ENCODE measurements around the gene TTC28. TPM values are rescaled to one million over a fixed set of nuclear protein-coding genes. Genes with fewer than 3 reads are reported as not detected.

Gene TTC28
- total and polyA plus RNA-seq, 2 donors (not counting 3 experiments of a cell fraction or from before 2014, with no cell fraction given), result 16.5 to 51.1 TPM

- Histone ChIP-seq H3K9me3 (replicated peaks; ENCODE audit: control insufficient read depth, insufficient read depth, low read length) (no peaks in the 10 kb centered on the region), H3K4me3 (replicated peaks in 1 of 3; ENCODE audit: insufficient read depth in 1 of 3, low read depth in 1 of 3, low read length in 3 of 3) (no peak overlapping the region), H3K4me1 (ENCODE audit: control insufficient read depth, extremely low read depth, insufficient read depth, low read length) (no peaks in the 10 kb centered on the region), H4K20me1 (replicated peaks; ENCODE audit: control insufficient read depth, extremely low read depth, insufficient read depth, low read length) (no peaks in the 10 kb centered on the region), H3K9ac (replicated peaks; ENCODE audit: extremely low read depth, insufficient read depth, low read length) (no peak overlapping the region), H3K4me2 (ENCODE audit: insufficient read depth, low read length) (no peak overlapping the region), H2AFZ (ENCODE audit: low read depth, low read length) (no peak overlapping the region), H3K36me3 (ENCODE audit: control insufficient read depth in 2 of 2, extremely low read depth in 1 of 2, insufficient read depth in 2 of 2, low read length in 2 of 2) (no peaks in the 10 kb centered on the region), H3K9me1 (replicated peaks; ENCODE audit: control insufficient read depth, extremely low read depth, insufficient read depth, low read length) (no peaks in the 10 kb centered on the region), H3K27me3 (ENCODE audit: control insufficient read depth in 2 of 2, insufficient read depth in 2 of 2, low read length in 2 of 2) (no peaks in the 10 kb centered on the region), H3K79me2 (ENCODE audit: control insufficient read depth, insufficient read depth, low read length) (no peaks in the 10 kb centered on the region), H3K27ac (ENCODE audit: insufficient read depth, low read depth, low read length) (no peak overlapping the region)
- FAIRE-seq (no peak), DNase-seq (ENCODE audit: low read depth, low spot score) (no peak)
- dilution Hi-C loops (cut with MboI; ENCODE audit: extremely low pct_ligation_motif_present, low sequenced_read_pairs) (no loop called here), intact Hi-C loops (cut with micrococcal nuclease) (no loop called here)
- CTCF ChIA-PET, result interaction anchor here (2.8 kb wide), 1 partner anchor 13 kb away, joined by 25 read pairs; no protein-coding TSS in a partner anchor
- no TSS peak for BruUV-seq (replicated peaks)
- no peak for TF ChIP-seq EZH2 (IDR thresholded peaks at IDR 0.05; ENCODE audit: borderline replicate concordance, low read depth, low read length, severe bottlenecking)
- TF ChIP-seq POLR2AphosphoS5 (IDR thresholded peaks at IDR 0.05; ENCODE audit: insufficient read depth, low read depth, low read length), result no peak
- no peak for TF ChIP-seq GATA2 (IDR thresholded peaks at IDR 0.05; ENCODE audit: insufficient read depth, insufficient read length, low read depth, low read length)
- TF ChIP-seq POLR2A (IDR thresholded peaks at IDR 0.05; ENCODE audit: low read depth, low read length), result no peak
- TF ChIP-seq JUN (IDR thresholded peaks at IDR 0.05; ENCODE audit: borderline replicate concordance, insufficient read depth, insufficient read length, low read depth), result no peak
- TF ChIP-seq MAX (IDR thresholded peaks at IDR 0.05; ENCODE audit: insufficient read depth, insufficient read length), result no peak
- TF ChIP-seq FOS (IDR thresholded peaks at IDR 0.05; ENCODE audit: borderline replicate concordance, insufficient read depth, low read length), result no peak
- no peak for TF ChIP-seq MYC (IDR thresholded peaks at IDR 0.05; ENCODE audit: low read depth, low read length)
- no peak for TF ChIP-seq CTCF (IDR thresholded peaks at IDR 0.05; ENCODE audit: extremely low read depth in 1 of 2, insufficient read depth in 1 of 2, low read depth in 1 of 2, low read length in 2 of 2)
- POLR2A ChIA-PET, result no interaction called here
These were observed 553.8 kb downstream of the TTC28 start for GRCh38 chr22:28125799-28126198.

Data from endothelial cell of umbilical vein (primary cell).